NCI-H1417 (cell line): ENCODE results near the gene SLC45A1.
A peak's percentile ranks its signal among the peaks of the same experiment; 100 is the strongest.

Experiments
- DNase-seq, 3 experiments: peaks; one replicate each; lab custom pipeline; 2025; lab: John Stamatoyannopoulos, UW

The SLC45A1 gene

GRCh38 chr1:8352886-8353785 is 35.2 kb downstream of the SLC45A1 start:
- DNase-seq = no peak

GRCh38 chr1:8354038-8354437 is 36.1 kb downstream of the SLC45A1 start:
- DNase-seq = no peak

- no peak for DNase-seq
Measured at GRCh38 chr1:8355439-8356255, 37.7 kb downstream of the SLC45A1 start.

- DNase-seq = no peak
Measured at GRCh38 chr1:8356256-8357209, 38.6 kb downstream of the SLC45A1 start.

- DNase-seq = no peak
Measured at GRCh38 chr1:8357329-8358101, 39.6 kb downstream of the SLC45A1 start.

GRCh38 chr1:8358241-8358896 is 40.5 kb downstream of the SLC45A1 start:
- DNase-seq = no peak

- no peak for DNase-seq
Measured at GRCh38 chr1:8358897-8359616, 41.1 kb downstream of the SLC45A1 start.

GRCh38 chr1:8359617-8360481 is 41.9 kb downstream of the SLC45A1 start:
- no peak for DNase-seq

GRCh38 chr1:8360493-8361197 is 42.7 kb downstream of the SLC45A1 start:
- no peak for DNase-seq

- DNase-seq = no peak
Measured at GRCh38 chr1:8361198-8361849, 43.4 kb downstream of the SLC45A1 start.

GRCh38 chr1:8362701-8363101 is 44.8 kb downstream of the SLC45A1 start:
- no peak for DNase-seq

GRCh38 chr1:8363186-8363766 is 45.4 kb downstream of the SLC45A1 start:
- DNase-seq = no peak

GRCh38 chr1:8363767-8364301 is 45.9 kb downstream of the SLC45A1 start:
- DNase-seq = no peak

GRCh38 chr1:8364528-8365442 is 46.9 kb downstream of the SLC45A1 start:
- DNase-seq = peak in 1 of 3 experiments; percentile 66

GRCh38 chr1:8365661-8366362 is 47.9 kb downstream of the SLC45A1 start:
- no peak for DNase-seq
